ENCODE data around the gene PRKN. TPM values are rescaled to one million over a fixed set of nuclear protein-coding genes. Genes with fewer than 3 reads are reported as not detected.

The PRKN gene
- total and polyA plus RNA-seq, 2 donors (not counting 3 experiments of a cell fraction or from before 2014, with no cell fraction given), result 0.06 TPM; not detected in 1

DNA sequence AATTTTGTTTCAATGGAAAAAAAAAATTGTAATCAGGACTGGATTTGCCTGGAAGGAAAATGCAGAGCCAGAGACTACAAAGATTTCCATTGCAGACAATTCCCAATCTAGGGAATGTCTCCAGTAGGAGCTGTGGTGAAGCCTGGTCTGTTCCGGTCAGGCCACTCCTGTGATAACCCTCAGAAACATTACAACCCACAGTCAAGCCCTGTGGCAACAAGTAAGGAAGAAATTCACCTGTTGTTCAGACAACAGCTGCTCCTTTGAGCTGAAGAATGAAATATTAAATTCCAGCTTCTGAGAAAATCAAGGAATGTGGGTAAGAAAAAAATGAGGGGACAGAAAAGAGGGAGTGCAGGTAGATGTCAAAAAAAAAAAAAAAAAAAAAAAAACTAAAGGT is 8.0 kb downstream of the PRKN start:
- no peak overlapping the region for H2AFZ ChIP-seq (ENCODE audit: low read depth, low read length)
- H3K9ac ChIP-seq (replicated peaks; ENCODE audit: extremely low read depth, insufficient read depth, low read length), result no peak overlapping the region
- no peaks in the 10 kb centered on the region for H3K27me3 ChIP-seq (ENCODE audit: control insufficient read depth in 2 of 2, insufficient read depth in 2 of 2, low read length in 2 of 2)
- intact Hi-C loops (cut with micrococcal nuclease), result no loop called here
- BruUV-seq (replicated peaks), result no TSS peak
- no peak for TF ChIP-seq EZH2 (IDR thresholded peaks at IDR 0.05; ENCODE audit: borderline replicate concordance, low read depth, low read length, severe bottlenecking)
- H4K20me1 ChIP-seq (replicated peaks; ENCODE audit: control insufficient read depth, extremely low read depth, insufficient read depth, low read length), result no peaks in the 10 kb centered on the region
- FAIRE-seq, result no peak
- no peak overlapping the region for H3K4me3 ChIP-seq (replicated peaks in 1 of 3; ENCODE audit: insufficient read depth in 1 of 3, low read depth in 1 of 3, low read length in 3 of 3)
- ChIA-PET CTCF (no interaction called here), POLR2A (no interaction called here)
- no peaks in the 10 kb centered on the region for H3K9me3 ChIP-seq (replicated peaks; ENCODE audit: control insufficient read depth, insufficient read depth, low read length)
- no peaks in the 10 kb centered on the region for H3K4me1 ChIP-seq (ENCODE audit: control insufficient read depth, extremely low read depth, insufficient read depth, low read length)
- H3K27ac ChIP-seq (ENCODE audit: insufficient read depth, low read depth, low read length), result no peak overlapping the region
- no peak for DNase-seq (ENCODE audit: low read depth, low spot score)
- no peak overlapping the region for H3K4me2 ChIP-seq (ENCODE audit: insufficient read depth, low read length)
- no peaks in the 10 kb centered on the region for H3K36me3 ChIP-seq (ENCODE audit: control insufficient read depth in 2 of 2, extremely low read depth in 1 of 2, insufficient read depth in 2 of 2, low read length in 2 of 2)
- no peaks in the 10 kb centered on the region for H3K9me1 ChIP-seq (replicated peaks; ENCODE audit: control insufficient read depth, extremely low read depth, insufficient read depth, low read length)
- dilution Hi-C loops (cut with MboI; ENCODE audit: extremely low pct_ligation_motif_present, low sequenced_read_pairs), result no loop called here
- no peaks in the 10 kb centered on the region for H3K79me2 ChIP-seq (ENCODE audit: control insufficient read depth, insufficient read depth, low read length)

DNA sequence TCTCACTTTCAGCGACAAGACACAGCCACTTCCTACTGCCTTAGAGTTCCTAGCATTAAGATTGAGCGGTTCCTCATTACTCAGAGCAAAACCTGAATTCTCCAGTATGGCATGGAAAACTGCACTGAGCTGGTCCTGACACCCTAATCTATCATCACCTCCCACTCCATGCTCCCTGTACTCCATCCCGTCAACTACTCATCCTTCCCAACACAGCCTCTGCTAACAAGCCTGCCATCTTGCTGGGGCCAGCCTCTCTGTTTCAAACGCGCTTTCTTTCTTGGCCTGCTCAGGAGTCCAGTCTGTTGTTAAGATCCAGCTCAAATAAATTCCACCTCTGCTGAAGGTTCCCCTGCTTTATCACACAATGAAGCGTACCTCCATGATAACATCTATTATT is 12.0 kb downstream of the PRKN start:
- BruUV-seq (replicated peaks), result no TSS peak
- Histone ChIP-seq H3K9ac (replicated peaks; ENCODE audit: extremely low read depth, insufficient read depth, low read length) (no peak overlapping the region), H3K79me2 (ENCODE audit: control insufficient read depth, insufficient read depth, low read length) (no peaks in the 10 kb centered on the region), H3K4me3 (replicated peaks in 1 of 3; ENCODE audit: insufficient read depth in 1 of 3, low read depth in 1 of 3, low read length in 3 of 3) (no peak overlapping the region), H3K9me1 (replicated peaks; ENCODE audit: control insufficient read depth, extremely low read depth, insufficient read depth, low read length) (no peaks in the 10 kb centered on the region), H3K9me3 (replicated peaks; ENCODE audit: control insufficient read depth, insufficient read depth, low read length) (no peaks in the 10 kb centered on the region), H2AFZ (ENCODE audit: low read depth, low read length) (no peak overlapping the region), H3K36me3 (ENCODE audit: control insufficient read depth in 2 of 2, extremely low read depth in 1 of 2, insufficient read depth in 2 of 2, low read length in 2 of 2) (no peaks in the 10 kb centered on the region), H3K4me2 (ENCODE audit: insufficient read depth, low read length) (no peak overlapping the region), H3K27ac (ENCODE audit: insufficient read depth, low read depth, low read length) (no peak overlapping the region), H4K20me1 (replicated peaks; ENCODE audit: control insufficient read depth, extremely low read depth, insufficient read depth, low read length) (no peaks in the 10 kb centered on the region), H3K27me3 (ENCODE audit: control insufficient read depth in 2 of 2, insufficient read depth in 2 of 2, low read length in 2 of 2) (no peaks in the 10 kb centered on the region), H3K4me1 (ENCODE audit: control insufficient read depth, extremely low read depth, insufficient read depth, low read length) (no peaks in the 10 kb centered on the region)
- intact Hi-C loops (cut with micrococcal nuclease) (no loop called here), dilution Hi-C loops (cut with MboI; ENCODE audit: extremely low pct_ligation_motif_present, low sequenced_read_pairs) (no loop called here)
- CTCF ChIA-PET, result no interaction called here
- POLR2A ChIA-PET, result no interaction called here
- no peak for FAIRE-seq
- DNase-seq (ENCODE audit: low read depth, low spot score), result no peak
- TF ChIP-seq JUN (IDR thresholded peaks at IDR 0.05; ENCODE audit: borderline replicate concordance, insufficient read depth, insufficient read length, low read depth) (no peak), MYC (IDR thresholded peaks at IDR 0.05; ENCODE audit: low read depth, low read length) (no peak), GATA2 (IDR thresholded peaks at IDR 0.05; ENCODE audit: insufficient read depth, insufficient read length, low read depth, low read length) (no peak), EZH2 (IDR thresholded peaks at IDR 0.05; ENCODE audit: borderline replicate concordance, low read depth, low read length, severe bottlenecking) (no peak), POLR2AphosphoS5 (IDR thresholded peaks at IDR 0.05; ENCODE audit: insufficient read depth, low read depth, low read length) (no peak)
- TF ChIP-seq, protein P1, sequence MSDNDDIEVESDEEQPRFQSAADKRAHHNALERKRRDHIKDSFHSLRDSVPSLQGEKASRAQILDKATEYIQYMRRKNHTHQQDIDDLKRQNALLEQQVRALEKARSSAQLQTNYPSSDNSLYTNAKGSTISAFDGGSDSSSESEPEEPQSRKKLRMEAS (IDR thresholded peaks at IDR 0.05; ENCODE audit: insufficient read depth, insufficient read length), result no peak
- TF ChIP-seq, protein P2, sequence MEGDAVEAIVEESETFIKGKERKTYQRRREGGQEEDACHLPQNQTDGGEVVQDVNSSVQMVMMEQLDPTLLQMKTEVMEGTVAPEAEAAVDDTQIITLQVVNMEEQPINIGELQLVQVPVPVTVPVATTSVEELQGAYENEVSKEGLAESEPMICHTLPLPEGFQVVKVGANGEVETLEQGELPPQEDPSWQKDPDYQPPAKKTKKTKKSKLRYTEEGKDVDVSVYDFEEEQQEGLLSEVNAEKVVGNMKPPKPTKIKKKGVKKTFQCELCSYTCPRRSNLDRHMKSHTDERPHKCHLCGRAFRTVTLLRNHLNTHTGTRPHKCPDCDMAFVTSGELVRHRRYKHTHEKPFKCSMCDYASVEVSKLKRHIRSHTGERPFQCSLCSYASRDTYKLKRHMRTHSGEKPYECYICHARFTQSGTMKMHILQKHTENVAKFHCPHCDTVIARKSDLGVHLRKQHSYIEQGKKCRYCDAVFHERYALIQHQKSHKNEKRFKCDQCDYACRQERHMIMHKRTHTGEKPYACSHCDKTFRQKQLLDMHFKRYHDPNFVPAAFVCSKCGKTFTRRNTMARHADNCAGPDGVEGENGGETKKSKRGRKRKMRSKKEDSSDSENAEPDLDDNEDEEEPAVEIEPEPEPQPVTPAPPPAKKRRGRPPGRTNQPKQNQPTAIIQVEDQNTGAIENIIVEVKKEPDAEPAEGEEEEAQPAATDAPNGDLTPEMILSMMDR (IDR thresholded peaks at IDR 0.05; ENCODE audit: extremely low read depth in 1 of 2, insufficient read depth in 1 of 2, low read depth in 1 of 2, low read length in 2 of 2), result no peak

All from endothelial cell of umbilical vein (primary cell).